NCI-H82 (cell line): ENCODE data around the gene EPHB2.

Source experiments
- DNase-seq: peaks from one replicate; lab custom pipeline; 2025; lab: John Stamatoyannopoulos, UW

EPHB2 gene

GRCh38 chr1:22751124-22751531 is 40.5 kb downstream of the EPHB2 start:
- no peak for DNase-seq

DNA sequence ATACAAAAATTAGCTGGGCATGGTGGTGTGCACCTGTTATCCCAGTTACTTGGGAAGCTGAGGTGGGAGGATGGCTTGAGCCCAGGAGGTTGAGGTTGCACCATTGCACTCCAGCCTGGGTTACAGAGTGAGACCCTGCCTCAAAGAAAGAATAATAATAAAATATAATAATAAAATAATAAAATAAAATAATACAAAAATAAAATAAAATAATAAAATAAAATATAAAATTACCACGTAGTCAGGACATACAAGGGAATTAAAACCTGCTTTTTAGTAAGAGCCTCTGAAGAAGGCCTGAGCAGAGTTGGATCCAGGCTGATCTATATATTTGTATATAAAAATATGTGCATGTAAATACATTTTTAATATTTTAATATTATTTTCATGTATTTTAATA is 41.7 kb downstream of the EPHB2 start:
- no peak for DNase-seq

GRCh38 chr1:22753481-22753971 is 42.9 kb downstream of the EPHB2 start:
- no peak for DNase-seq

- DNase-seq: no peak
Observed at GRCh38 chr1:22754106-22754768, 43.6 kb downstream of the EPHB2 start.

DNA sequence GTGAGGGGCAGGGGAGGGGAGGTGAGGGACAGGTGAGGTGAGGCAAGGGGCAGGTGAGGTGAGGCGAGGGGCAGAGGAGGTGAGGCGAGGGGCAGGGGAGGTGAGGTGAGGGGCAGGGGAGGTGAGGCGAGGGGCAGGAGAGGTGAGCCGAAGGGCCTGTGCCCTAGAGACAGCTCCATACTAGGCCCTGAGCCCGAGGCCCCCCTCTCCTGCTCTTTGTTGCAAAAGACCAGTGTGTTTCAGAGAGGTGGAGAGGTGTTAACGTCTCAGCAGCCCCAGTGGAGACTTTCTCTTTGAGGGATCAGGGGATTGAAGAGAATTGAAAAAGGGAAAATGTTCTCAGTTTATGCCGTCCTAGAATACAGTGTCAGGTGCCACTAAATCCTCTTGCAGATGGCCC is 44.2 kb downstream of the EPHB2 start:
- DNase-seq: no peak

DNA sequence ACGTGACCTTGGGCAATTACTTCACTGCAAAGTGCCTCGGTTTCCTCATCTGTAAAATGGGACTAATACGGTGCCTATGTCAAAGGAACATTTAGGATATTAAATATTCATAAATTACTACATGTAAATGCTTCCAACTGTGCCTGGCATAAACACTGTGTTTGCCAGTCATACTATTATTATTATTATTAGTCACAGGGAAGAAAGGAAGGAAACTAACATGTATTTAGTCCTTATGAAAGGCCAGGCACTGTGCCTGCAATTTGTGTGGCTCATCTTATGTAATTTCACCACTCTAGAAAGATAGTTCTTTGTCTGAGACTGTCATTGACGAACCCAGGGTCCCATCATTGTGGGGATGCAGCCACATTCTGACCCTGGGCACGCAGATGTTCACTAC is 45.0 kb downstream of the EPHB2 start:
- DNase-seq: no peak

DNA sequence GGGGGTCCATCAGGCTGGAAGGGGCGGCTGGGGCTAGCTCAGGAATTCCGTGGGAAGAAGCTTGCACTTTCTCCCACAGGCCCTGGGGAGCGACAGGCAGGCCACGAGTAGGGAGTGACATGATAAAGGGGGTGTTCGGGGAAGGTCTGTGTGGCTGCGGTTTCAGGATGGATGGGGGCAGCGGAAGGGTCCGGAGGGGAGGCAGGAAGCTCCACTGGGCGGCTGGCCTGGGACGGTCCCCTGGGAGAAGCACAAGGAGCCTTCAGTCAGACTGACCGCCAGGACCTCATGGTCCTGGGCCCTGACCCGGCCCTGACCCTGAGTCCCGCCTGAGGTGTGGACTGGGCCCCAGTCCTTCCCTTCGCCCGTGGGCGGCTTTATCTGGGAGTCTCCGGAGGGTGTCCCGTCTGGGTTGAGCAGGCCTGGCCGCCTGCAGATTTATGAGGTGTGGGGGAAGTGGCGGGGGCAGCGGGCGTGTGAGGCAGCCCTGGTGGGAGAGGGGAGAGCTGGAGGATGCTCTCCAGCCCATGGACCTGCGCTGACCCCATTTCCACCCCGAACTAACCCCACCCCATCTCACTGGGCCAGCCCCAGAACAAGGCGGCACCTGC is 45.6 kb downstream of the EPHB2 start:
- no peak for DNase-seq

- no peak for DNase-seq
Observed at GRCh38 chr1:22760455-22760854, 49.8 kb downstream of the EPHB2 start.

DNA sequence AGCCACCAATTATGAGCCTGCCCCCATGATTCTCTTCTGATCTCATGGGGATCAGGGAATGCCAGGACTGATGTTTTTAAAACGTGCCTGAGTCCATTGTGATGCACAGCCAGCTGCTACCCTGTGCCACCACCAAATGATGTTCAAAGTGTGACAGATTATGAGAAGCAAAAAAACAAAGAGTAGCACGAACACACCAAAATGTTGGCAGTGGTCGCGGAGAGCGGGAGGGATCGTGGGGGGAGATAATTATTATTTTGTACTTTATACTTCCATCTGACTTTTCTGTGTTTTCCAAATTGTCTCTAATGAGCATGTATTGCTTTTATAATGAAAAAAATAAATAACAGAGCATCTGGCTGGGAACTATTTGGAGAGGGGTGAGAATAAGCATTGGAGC is 50.5 kb downstream of the EPHB2 start:
- no peak for DNase-seq

DNA sequence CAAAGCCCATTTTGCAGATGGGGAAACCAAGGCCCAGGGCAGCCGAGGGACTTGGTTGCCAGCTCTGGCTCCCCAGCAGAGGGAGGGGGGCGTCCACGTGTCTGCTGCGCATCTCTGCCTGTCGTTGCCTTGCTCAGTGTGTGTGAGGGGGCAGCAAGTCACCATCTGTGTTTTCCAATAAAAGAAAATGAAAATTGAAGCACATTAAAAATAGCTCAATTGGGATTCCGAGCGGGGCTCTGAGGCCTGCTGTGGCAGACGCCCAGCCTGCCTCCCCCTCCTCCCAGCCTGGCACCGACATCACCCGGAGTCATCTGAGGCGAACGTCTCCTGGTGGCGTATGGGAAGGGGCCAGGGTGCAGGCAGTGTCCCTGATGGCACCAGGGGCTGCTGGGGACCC is 51.2 kb downstream of the EPHB2 start:
- no peak for DNase-seq

- peak; percentile 99 for DNase-seq
Observed at GRCh38 chr1:22763487-22764200, 53.0 kb downstream of the EPHB2 start.

- DNase-seq: no peak
Observed at GRCh38 chr1:22767852-22768251, 57.2 kb downstream of the EPHB2 start.

DNA sequence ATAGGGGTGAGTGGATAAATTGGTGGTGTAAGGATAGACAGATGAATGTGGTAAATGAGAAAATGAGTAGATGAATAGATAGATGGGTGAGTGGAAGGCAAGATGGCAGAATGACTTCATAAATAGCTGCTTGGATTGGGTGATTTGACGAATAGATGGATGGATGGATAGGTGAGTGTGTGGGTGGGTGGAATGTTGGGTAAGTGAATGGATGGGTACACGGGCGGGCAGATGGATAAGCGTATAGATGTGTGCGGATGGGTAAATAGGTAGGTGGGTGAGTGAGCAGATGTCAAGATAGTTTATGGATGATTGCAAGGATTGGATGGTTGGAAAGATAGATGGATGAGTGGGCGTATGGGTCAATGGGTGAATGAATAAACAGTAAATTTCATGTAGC is 59.3 kb downstream of the EPHB2 start:
- no peak for DNase-seq

GRCh38 chr1:22772014-22772413 is 61.4 kb downstream of the EPHB2 start:
- DNase-seq: no peak

DNA sequence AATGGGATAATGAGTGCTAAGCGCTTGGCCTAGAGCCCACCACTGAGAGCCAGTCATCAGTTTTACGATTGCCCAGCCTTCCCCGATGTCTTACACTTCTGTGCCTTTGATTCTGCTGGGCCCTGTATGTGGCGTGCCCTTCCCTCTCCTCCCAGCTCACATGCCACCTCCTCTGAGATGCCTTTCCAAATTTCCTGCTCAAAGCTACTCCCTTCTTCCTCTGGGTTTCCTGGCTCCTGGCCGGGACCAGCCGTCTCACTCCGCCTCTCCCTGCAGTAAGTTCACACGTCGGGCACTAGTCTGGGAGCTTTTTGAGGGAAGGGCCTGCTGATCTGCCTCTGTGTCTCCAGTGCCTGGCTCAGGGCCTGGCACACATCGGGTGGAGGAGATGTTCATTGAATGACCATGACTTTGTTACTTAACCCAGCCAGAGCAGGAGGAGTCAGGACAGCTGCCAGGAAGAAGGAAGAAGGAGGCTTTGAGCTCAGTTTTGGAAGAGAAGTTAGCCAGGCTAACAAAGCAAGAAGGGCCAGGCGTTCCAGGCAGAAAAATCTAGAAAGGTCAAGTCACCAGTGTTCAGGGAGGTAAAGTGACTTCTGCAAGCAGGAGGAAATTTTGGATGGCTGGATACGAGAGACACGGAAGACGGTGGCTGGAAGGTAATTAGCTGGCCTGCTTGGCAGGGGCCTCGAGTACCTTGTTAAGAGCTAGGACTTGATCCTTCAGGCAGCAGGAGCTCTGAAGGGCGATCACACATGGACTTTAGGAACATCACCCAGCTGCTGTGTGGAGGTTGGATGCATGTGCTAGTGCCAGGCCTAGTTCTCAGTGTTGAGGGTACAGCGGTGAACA is 63.6 kb downstream of the EPHB2 start:
- peak; percentile 34 for DNase-seq

DNA sequence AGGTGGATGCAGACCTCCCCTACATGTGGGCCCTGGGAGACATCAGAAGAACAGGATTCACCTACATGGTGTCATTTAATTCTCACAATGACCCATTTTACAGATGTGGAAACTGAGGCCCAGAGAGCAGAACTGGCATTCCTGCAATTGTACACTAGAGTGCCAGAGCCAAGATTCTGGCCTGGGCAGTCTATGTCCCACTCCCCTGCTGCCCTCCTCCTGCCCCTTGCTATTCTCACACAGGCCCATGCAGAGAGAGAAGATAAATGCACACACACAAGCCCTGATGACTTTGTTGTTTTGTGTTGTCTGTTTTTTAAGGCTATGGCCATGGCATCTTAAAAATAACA is 64.2 kb downstream of the EPHB2 start:
- DNase-seq: no peak

DNA sequence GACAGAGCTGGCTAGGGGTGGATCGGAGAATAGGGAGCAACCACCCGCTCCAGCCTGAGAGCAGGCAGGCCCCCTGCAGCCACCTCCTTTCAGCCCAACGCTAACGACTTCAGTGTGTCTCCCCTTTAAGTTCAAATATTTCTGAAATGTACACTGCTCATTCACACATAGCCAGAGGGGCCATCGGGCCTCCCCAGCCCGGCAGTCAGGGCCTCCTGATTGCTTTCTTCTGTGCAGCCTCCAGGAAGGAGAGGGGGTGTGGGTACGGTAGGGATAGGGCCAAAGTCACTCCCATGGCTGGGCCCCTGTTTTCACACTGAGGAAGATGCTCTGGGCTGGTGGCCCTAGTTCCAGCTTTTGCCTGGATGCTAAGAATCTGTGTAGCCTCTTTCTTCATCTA is 64.8 kb downstream of the EPHB2 start:
- DNase-seq: no peak

DNA sequence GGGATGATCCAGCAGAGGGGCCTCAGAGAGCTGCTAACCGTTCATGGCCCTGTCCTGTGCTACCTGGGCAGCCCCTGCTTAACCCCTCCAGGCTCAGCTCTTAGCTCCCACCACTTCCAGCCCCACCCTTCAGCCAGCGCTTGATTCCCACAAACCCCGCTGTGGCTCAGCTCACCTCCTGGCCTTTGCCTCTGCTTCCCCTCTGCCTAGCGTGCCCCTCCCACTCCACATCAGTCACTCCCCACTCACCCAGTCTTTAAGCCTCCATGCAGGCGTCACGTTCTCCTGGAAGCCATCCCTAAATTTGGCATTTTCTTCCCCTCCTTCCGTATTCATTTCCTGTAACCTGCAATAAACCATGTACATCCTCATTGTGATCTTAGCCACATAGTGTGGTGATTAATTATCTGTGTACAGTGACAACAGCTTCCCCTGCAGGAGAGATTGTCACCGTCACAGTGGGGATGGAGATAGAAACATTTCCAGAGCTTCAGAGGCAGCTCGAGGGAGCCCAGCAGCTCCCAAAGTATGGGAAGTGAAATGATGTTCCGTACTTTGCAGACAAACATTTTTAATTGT is 65.5 kb downstream of the EPHB2 start:
- peak; percentile 38 for DNase-seq

- DNase-seq: no peak
Observed at GRCh38 chr1:22777388-22778057, 66.9 kb downstream of the EPHB2 start.

DNA sequence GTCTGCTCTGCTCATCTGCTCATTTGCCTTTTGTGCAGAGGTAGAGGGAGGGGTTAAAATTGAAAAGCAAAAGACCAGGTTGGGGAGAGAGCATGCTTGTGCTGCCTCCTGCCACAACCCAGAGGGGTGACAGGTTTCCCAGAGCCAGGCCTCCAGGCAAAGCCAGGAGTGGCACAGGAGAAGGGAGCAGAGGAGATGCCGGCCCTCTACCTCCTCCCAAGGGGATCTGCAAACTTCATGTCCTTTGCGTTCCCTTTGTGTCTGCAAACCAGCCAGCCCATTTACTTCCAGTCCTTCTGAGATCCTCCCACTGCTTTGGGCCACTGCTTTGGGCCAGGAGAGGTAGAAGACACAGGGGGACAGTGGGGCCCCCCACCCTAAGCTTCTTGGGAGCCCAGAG is 67.8 kb downstream of the EPHB2 start:
- DNase-seq: no peak

GRCh38 chr1:22778862-22779520 is 68.4 kb downstream of the EPHB2 start:
- no peak for DNase-seq
